Epithelial cell of proximal tubule (primary cell): Measurements from ENCODE around the gene GAS7. TPM values are rescaled to one million over a fixed set of nuclear protein-coding genes. Genes with fewer than 3 reads are reported as not detected.

Experiments used
- DNase-seq: peaks from one replicate; pipeline ENCODE4 v3.0.0-alpha.2; 2011; ENCODE audit warnings: low read depth
- H3K4me3 ChIP-seq: 2 replicates; pipeline ENCODE4 v1.5.1; 2011; ENCODE audit warnings: low read depth, mild to moderate bottlenecking, low read length
- total RNA-seq: library from RNA; depleted of rRNA; stranded (reverse); fragments of >200 nt; gene quantifications from 2 replicates; pipeline ENCODE4 v1.2.3, GENCODE V29; 2015
- TF ChIP-seq, protein P1 (sequence below): conservative IDR thresholded peaks from 2 replicates; pipeline ENCODE4 v1.5.1; 2012; ENCODE audit warnings: low read depth, mild to moderate bottlenecking, low read length

GAS7 gene
- total RNA-seq, result 0.58 and 2.5 TPM in 2 replicates

DNA sequence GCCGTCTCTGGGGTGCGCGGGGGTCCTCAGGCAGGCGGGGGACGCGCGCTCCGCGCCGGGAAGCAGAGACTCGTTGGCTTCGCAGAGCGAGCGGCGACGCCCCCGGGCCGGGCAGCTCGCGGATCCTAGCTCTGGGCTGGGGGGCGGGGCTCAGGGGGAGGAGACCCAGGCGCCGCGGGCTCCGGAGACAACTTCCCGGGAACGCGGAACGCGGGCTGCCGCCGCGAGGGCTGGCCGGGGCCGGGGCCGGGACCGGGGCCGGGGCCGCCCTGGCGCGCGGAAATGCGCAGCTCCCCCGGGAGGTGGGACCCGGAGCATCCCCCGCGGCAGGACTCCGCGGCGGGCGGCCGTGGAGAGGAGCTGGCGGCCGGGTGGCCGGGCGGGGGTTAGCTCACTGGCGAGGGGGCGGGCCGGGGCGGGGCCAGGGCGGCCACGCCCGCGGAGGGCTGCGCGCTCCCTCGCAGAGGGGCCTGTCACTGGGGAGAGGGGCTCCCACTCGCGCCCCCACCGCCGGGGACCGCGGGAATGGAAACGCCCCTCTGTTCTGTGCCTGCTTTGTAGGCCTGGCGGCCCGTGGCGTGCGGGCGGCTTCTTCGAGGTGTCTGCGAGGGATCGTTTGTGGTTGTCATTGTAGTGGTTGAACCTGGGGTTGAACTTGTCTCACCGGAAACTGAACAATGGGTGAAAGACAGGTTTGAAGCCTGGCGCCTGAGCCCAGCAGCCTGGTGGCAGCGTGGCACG, at the start of gene GAS7:
TSS of gene GAS7 (minus strand) at position 98 of the 741 bp plus-strand sequence.
- no peak within 1 kb of the TSS for H3K4me3 ChIP-seq
- DNase-seq, result no peak
- TF ChIP-seq, protein P1, sequence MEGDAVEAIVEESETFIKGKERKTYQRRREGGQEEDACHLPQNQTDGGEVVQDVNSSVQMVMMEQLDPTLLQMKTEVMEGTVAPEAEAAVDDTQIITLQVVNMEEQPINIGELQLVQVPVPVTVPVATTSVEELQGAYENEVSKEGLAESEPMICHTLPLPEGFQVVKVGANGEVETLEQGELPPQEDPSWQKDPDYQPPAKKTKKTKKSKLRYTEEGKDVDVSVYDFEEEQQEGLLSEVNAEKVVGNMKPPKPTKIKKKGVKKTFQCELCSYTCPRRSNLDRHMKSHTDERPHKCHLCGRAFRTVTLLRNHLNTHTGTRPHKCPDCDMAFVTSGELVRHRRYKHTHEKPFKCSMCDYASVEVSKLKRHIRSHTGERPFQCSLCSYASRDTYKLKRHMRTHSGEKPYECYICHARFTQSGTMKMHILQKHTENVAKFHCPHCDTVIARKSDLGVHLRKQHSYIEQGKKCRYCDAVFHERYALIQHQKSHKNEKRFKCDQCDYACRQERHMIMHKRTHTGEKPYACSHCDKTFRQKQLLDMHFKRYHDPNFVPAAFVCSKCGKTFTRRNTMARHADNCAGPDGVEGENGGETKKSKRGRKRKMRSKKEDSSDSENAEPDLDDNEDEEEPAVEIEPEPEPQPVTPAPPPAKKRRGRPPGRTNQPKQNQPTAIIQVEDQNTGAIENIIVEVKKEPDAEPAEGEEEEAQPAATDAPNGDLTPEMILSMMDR, result no peak

DNA sequence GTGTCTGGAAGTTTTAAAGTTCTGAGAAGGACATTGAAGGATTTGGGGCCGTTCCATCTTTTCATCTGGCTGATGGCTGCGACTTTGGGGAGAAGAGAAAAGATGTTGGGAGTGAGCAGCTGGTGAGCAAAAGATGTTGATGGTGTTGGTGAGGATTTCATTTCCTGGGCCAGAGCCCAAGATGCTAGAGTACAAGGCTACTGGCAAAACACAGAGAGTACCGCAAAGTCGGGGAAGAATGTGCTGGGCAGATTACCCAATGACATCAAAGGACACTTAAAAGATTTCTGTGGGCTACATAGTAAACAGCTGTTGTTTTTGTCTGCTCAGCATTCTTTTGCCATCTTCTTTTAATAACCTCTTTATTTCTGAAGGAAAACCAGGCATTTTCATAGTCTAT, 49.4 kb upstream of the GAS7 start:
- no peak for DNase-seq
- H3K4me3 ChIP-seq, result no peak overlapping the region
- TF ChIP-seq, protein P1, result no peak

DNA sequence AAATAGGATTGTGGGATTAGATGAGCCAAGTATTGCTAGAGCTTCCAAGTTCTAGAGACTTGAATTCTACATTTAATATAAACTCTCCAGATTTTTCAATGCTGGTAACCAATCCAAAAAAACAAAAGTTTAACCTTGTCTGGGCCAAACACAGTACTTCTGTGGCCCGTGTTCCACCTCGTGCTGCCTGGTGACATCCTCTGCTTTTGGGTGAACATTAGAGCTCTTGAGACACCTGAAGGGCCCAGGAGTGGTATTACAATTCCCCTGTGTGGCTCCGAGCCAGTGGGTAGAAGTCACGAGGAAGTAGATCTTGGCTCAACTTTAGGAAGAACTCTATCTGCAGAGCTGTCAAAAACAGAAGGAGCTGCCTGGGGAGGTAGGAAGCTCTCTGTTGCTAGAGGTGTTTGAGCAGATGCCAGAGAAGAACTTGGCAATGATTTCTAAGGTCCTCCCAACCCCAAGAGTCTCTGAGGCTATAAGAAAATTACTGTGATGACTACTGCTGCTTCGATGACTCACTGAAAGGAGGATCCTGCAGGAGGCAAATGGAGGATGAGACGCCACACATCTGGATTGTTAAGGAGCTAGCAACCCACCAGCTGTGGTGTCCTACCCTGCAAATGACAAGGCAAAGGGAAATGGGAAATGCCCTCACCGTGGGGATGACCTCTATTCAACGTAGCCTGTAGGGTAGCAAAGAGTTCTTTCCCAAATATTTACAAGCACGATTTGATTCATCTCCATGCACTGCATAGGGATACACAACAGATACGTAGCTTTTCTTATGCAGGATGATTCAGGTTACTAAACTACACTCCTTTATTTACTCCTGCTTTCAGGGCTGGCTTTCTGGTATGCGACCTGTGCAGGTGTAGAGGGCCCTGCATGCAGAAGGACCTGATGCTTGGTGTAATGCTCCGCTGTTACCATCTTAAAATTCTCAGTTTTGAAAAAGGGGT, 45.8 kb upstream of the GAS7 start:
- TF ChIP-seq, protein P1, result no peak
- no peak overlapping the region for H3K4me3 ChIP-seq
- no peak for DNase-seq

DNA sequence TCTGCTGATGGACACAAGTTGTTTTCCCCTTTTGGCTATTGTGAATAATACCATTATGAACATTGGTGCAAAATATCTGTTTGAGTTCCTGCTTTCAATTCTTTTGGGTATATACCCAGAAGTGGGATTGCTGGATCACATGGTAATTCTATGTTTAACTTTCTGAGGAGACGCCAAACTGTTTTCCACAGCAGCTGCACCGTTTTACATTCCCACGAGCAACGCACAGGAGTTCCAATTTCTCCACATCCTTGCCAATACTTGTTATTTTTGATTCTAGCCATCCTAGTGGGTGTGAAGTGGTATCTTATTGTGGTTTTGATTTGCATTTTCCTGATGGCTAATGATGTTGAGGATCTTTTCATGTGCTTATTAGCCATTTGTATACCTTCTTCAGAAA, 43.4 kb upstream of the GAS7 start:
- H3K4me3 ChIP-seq, result no peak overlapping the region
- TF ChIP-seq, protein P1, result no peak
- DNase-seq, result no peak

DNA sequence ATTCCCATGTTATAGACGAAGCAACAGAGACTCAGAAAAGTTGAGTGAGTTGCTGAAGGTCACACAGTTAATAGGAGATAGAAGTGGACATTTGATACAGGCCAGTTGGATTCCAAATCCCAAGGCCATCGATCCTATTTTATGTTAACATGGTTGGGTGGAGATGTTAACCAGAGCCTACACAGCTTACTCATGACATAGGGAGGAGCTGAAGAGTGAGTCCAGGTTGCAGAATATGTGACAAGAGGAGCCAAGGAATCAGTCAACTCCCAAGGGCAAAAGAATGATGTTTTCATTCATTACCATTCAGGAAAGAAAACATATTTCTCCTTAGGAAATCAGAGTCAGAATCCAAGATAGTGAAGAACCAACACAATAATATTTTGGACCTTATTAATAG, 40.3 kb upstream of the GAS7 start:
- H3K4me3 ChIP-seq, result no peak overlapping the region
- no peak for DNase-seq
- TF ChIP-seq, protein P1, result no peak

DNA sequence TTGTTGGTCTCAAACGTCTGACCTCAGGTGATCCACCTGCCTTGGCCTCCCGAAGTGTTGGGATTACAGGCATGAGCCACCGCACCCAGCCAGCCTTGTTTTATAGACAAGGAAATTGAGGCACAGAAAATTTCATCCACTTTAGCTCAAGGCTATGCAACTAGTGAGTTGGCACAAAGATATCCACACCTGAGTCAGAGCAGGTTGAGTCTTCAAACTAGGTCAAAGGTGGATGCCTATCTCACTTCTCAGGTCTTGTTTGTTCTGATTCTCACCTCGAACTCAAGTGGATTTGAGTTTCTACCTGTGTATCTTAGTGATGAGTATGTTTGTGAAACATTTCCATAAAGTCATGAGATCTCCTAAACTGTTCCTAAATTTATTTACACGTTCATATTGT, 35.6 kb upstream of the GAS7 start:
- TF ChIP-seq, protein P1, result no peak
- no peak for DNase-seq

More for the DNA sequence above, 35.6 kb upstream of the GAS7 start:
- no peak overlapping the region for H3K4me3 ChIP-seq
